Epithelial cell of umbilical artery (primary cell): ENCODE results near the gene TDRD10. TPM values are rescaled to one million over a fixed set of nuclear protein-coding genes. Genes with fewer than 3 reads are reported as not detected.

Source experiments
- total RNA-seq: library from RNA; depleted of rRNA; stranded (reverse); fragments of >200 nt; gene quantifications from 2 replicates; pipeline ENCODE4 v1.2.3, GENCODE V29; 2014

The TDRD10 gene
- 1.5 and 3.2 TPM in 2 replicates for total RNA-seq

DNA sequence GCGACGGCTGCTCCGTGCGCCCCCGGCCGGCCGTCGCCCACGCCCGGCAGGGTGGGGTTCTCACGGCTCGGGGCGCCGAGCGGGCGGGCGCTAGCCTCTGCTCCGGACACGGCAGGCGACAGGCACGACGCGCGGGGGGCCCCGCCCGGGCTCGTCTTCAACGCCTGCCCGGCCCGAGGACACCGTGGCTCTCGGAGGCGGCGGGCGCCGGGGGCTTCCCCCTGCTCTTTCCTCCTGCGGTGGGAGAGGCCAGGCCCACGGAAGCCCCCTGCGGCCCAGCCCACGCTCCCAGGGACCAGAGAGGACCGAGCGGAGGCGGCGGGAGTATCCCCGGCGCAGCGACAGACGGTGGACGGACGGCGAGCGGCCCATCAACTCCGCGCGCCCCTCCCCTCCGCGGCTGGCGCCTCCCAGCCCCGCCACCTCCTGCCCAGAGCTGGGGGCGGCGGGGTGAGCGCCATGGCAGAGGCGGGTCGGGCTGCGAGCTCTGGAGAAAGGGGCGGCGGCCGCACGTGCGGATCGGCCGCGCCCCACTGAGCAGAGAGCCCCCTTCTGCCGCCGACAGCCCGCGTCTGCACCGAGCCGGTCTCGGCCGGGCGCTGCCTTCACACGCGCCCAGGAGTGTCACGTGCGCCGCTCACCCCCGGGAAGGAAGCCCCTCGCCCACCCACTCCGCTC, at the start of gene TDRD10, which contains the start of gene SHE:
Gene TDRD10 (plus strand): TSS at position 154 of the 678 bp plus-strand sequence. CDS start 4,685 bp downstream, outside the sequence.
Gene SHE (minus strand): TSS at position 347 of the 678 bp plus-strand sequence. CDS start 386 bp downstream, outside the sequence.

DNA sequence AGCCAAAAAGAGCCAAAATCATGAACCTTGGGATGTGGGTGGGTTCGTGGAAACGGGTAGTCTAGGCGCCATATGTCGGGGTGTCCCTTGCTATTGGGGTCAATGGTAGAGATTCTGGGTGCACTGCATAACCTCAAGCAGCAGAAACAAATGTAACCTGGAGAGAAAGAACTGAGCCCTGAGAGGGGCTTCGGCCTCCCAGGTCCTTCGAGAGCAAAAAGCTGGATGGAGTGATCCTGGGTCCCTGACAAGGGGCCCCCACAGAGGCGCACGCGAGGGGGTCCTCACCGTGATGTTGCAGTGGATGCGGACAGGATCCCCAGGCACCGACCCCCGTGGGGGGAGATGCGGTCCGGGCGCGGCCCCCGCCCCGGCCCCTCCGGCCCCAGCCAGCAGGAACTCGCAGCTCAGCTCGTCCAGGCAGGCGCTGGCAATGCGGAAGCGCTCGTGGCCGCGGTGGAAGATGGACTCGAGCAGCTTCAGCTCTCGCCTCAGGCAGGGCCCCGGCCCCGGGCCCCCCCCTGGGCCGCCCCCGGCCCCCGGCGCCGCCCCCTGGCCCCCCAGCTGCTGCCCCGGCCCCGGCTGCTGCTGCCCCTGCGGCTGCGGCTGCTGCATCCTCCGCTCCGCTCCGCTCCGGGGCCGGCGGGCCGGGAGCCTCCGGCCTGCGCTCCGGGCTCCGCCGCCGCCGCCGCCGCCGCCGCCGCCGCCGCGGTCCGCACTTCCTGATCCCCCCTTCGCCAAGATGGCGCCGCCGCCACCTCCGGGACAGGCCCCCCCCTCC, 56.1 kb downstream of the TDRD10 start, which contains the start of gene UBE2Q1:
Gene UBE2Q1 (minus strand): TSS at position 724 of the 781 bp plus-strand sequence. CDS start 109 bp downstream, at position 615.

DNA sequence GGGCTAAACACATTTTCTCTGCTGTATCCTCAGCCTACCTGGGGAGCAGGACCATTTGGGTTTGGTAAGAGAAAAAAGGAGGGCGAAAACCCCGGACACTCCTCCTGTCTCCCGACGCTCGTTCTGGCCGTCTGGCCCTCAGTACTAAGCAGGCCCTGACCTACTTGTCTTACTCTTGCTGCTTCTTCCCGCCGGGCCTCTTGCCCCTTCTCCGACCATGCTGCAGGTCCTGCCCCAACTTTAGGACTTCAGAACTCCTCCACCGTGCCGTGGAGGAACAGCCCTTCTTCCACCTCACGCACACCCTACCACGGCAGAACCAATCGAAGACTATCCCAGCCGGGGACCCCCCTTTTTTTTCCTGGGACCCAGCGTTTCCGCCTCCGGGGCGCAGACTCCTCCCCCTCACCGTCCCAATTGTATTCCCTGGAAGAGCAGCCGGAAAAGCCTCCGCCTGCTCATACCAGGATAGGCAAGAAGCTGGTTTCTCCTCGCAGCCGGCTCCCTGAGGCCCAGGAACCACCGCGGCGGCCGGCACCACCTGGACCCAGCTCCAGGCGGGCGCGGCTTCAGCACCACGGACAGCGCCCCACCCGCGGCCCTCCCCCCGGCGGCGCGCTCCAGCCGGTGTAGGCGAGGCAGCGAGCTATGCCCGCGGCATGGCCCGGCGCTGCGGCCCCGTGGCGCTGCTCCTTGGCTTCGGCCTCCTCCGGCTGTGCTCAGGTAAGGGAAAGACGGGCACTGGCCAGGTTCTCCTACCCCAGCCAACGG, 65.6 kb downstream of the TDRD10 start, which contains the start of gene CHRNB2:
Gene CHRNB2 (plus strand): TSS at position 393 of the 771 bp plus-strand sequence. CDS start 267 bp downstream, at position 660.

Other genes with a start within 250 kb of the TDRD10 start
- gene HAX1, start 229.6 kb upstream of the TDRD10 start, total RNA-seq = 124 and 186 TPM in 2 replicates
- under 0.01 TPM in 1 of 2 replicates, not detected in the other for gene AQP10, start 181.1 kb upstream of the TDRD10 start, total RNA-seq
- gene ATP8B2, start 176.7 kb upstream of the TDRD10 start, total RNA-seq = 67.9 and 95.4 TPM in 2 replicates
- gene IL6R, start 96.9 kb upstream of the TDRD10 start, total RNA-seq = 0.65 and 4.1 TPM in 2 replicates
- gene SHE, start 193 bp downstream of the TDRD10 start, total RNA-seq = 30.9 and 47.4 TPM in 2 replicates
- gene UBE2Q1, start 56.4 kb downstream of the TDRD10 start, total RNA-seq = 29.6 and 32.8 TPM in 2 replicates
- gene CHRNB2, start 65.6 kb downstream of the TDRD10 start, total RNA-seq = not detected in 2 replicates
- gene ADAR, start 106.0 kb downstream of the TDRD10 start, total RNA-seq = 55.9 and 118 TPM in 2 replicates